SKM-1 treated with dmso at 0.1 percent for 144 hours (cell line): ENCODE data around the gene NDUFB5.

Experiments used
- DNase-seq: peaks from one replicate; lab custom pipeline; 2025; ENCODE audit not compliant: unreplicated experiment; lab: John Stamatoyannopoulos, UW

The NDUFB5 gene

DNA sequence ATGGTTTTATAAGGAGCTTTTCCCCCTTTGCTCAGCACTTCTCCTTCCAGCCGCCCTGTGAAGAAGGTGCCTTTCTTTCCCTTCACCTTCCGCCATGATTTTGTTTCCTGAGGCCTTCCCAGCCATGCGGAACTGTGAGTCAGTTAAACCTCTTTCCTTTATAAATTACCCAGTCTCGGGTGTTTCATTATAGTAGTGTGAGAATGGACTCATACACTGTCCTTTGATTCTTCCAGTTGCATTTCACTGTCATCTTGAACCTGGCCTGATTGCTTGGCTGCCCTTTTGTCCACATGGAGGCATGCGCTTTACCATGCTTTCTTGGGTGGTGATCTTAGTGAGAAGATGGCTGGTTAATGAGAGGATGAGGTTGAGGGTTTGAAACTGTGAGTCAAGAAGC, 71.5 kb downstream of the NDUFB5 start:
- DNase-seq: no peak
